H9 (cell line): ENCODE data around the gene DCHS1. TPM values are rescaled to one million over a fixed set of nuclear protein-coding genes. Genes with fewer than 3 reads are reported as not detected.

Experiments
- DNase-seq: peaks from one replicate; pipeline ENCODE4 v3.0.0-alpha.2; 2017
- H2AFZ ChIP-seq: one replicate; pipeline ENCODE4 v1.6.1; 2013; ENCODE audit warnings: mild to moderate bottlenecking, low read length, control low read depth, moderate library complexity
- H2AK5ac ChIP-seq: 2 replicates; pipeline ENCODE4 v1.6.1; 2013; ENCODE audit warnings: low read length, control low read depth, mixed read lengths; ENCODE audit not compliant: insufficient read length
- H2BK120ac ChIP-seq: one replicate; pipeline ENCODE4 v1.6.1; 2013; ENCODE audit warnings: low read depth, mild to moderate bottlenecking, low read length, control low read depth, inconsistent platforms; ENCODE audit not compliant: poor library complexity, severe bottlenecking
- H2BK12ac ChIP-seq: 2 replicates; pipeline ENCODE4 v1.6.1; 2013; ENCODE audit warnings: low read length, control low read depth, mixed read lengths, low read depth; ENCODE audit not compliant: insufficient read length
- H2BK15ac ChIP-seq: 2 replicates; pipeline ENCODE4 v1.6.1; 2013; ENCODE audit warnings: low read depth, low read length, control low read depth
- H2BK20ac ChIP-seq: one replicate; pipeline ENCODE4 v1.6.1; 2013; ENCODE audit warnings: low read depth, mild to moderate bottlenecking, low read length, control low read depth, inconsistent platforms; ENCODE audit not compliant: poor library complexity, severe bottlenecking
- H2BK5ac ChIP-seq: 2 replicates; pipeline ENCODE4 v1.6.1; 2013; ENCODE audit warnings: low read length, control low read depth, mixed read lengths; ENCODE audit not compliant: insufficient read length
- H3K14ac ChIP-seq: 2 replicates; pipeline ENCODE4 v1.6.1; 2013; ENCODE audit warnings: low read length, control low read depth; ENCODE audit not compliant: insufficient read depth
- H3K18ac ChIP-seq: 2 replicates; pipeline ENCODE4 v1.6.1; 2013; ENCODE audit warnings: low read depth, mild to moderate bottlenecking, mixed read lengths, low read length, control low read depth; ENCODE audit not compliant: insufficient read length
- H3K23ac ChIP-seq: 2 replicates; pipeline ENCODE4 v1.6.1; 2013; ENCODE audit warnings: low read length, control low read depth, mixed read lengths, low read depth; ENCODE audit not compliant: insufficient read length
- H3K23me2 ChIP-seq: 2 replicates; pipeline ENCODE4 v1.6.1; 2013; ENCODE audit warnings: low read depth, mild to moderate bottlenecking, mixed read lengths, low read length, control low read depth; ENCODE audit not compliant: insufficient read length, poor library complexity, severe bottlenecking
- H3K27ac ChIP-seq: 2 replicates; pipeline ENCODE4 v1.5.1; 2013; ENCODE audit warnings: low read length, control low read depth, mixed read lengths, low read depth; ENCODE audit not compliant: insufficient read length
- H3K27me3 ChIP-seq: 2 replicates; pipeline ENCODE4 v1.6.1; 2013; ENCODE audit warnings: low read length, control low read depth, inconsistent platforms; ENCODE audit not compliant: insufficient read depth
- H3K4ac ChIP-seq: 2 replicates; pipeline ENCODE4 v1.6.1; 2013; ENCODE audit warnings: low read depth, mild to moderate bottlenecking, control low read depth, inconsistent platforms, low read length, moderate library complexity
- H3K4me1 ChIP-seq: 2 replicates; pipeline ENCODE4 v1.6.1; 2013; ENCODE audit warnings: low read length, control low read depth, inconsistent platforms; ENCODE audit not compliant: insufficient read depth
- H3K4me2 ChIP-seq: 2 replicates; pipeline ENCODE4 v1.6.1; 2013; ENCODE audit warnings: low read length, control low read depth, mixed read lengths; ENCODE audit not compliant: insufficient read length, insufficient read depth
- H3K56ac ChIP-seq: 2 replicates; pipeline ENCODE4 v1.6.1; 2013; ENCODE audit warnings: low read depth, mild to moderate bottlenecking, mixed read lengths, low read length, control low read depth; ENCODE audit not compliant: insufficient read length
- H3K79me1 ChIP-seq: 2 replicates; pipeline ENCODE4 v1.6.1; 2013; ENCODE audit warnings: low read depth, mild to moderate bottlenecking, moderate library complexity, low read length, control low read depth, inconsistent platforms; ENCODE audit not compliant: insufficient read depth, poor library complexity, severe bottlenecking
- H3K79me2 ChIP-seq: 2 replicates; pipeline ENCODE4 v1.6.1; 2013; ENCODE audit warnings: low read length, control low read depth, inconsistent platforms; ENCODE audit not compliant: insufficient read depth
- H3K9ac ChIP-seq: 2 replicates; pipeline ENCODE4 v1.6.1; 2013; ENCODE audit warnings: low read length, control low read depth, mixed read lengths; ENCODE audit not compliant: insufficient read length; ENCODE audit errors: extremely low read depth
- H3K9me3 ChIP-seq: one replicate; pipeline ENCODE4 v1.6.1; 2013; ENCODE audit warnings: low read depth, low read length, inconsistent platforms; ENCODE audit not compliant: control insufficient read depth
- H3T11ph ChIP-seq: one replicate; pipeline ENCODE4 v1.6.1; 2013; ENCODE audit warnings: mild to moderate bottlenecking, low read length, control low read depth, inconsistent platforms
- H4K20me1 ChIP-seq: one replicate; pipeline ENCODE4 v1.6.1; 2013; ENCODE audit not compliant: control insufficient read depth, insufficient read length, insufficient read depth
- H4K5ac ChIP-seq: 2 replicates; pipeline ENCODE4 v1.6.1; 2013; ENCODE audit warnings: low read depth, mild to moderate bottlenecking, mixed read lengths, low read length, control low read depth; ENCODE audit not compliant: insufficient read length
- H4K8ac ChIP-seq: replicated peaks from 2 replicates; pipeline ENCODE4 v1.6.1; 2013; ENCODE audit warnings: low read length, control low read depth, mixed read lengths, low read depth; ENCODE audit not compliant: insufficient read length
- H4K91ac ChIP-seq: 2 replicates; pipeline ENCODE4 v1.6.1; 2013; ENCODE audit warnings: low read depth, mild to moderate bottlenecking, moderate library complexity, mixed read lengths, low read length, control low read depth; ENCODE audit not compliant: insufficient read length
- H3K27ac Mint-ChIP-seq, 3 experiments: 2 replicates in 2 of 3; 3 replicates in 1 of 3; pipeline ENCODE4 v1.8.0; 2020 to 2021; ENCODE audit warnings: mixed read lengths in 3 of 3, mild to moderate bottlenecking in 1 of 3, moderate library complexity in 1 of 3
- H3K27me3 Mint-ChIP-seq: 2 replicates; pipeline ENCODE4 v1.8.0; 2021; ENCODE audit warnings: low read depth, mild to moderate bottlenecking, moderate library complexity, mixed read lengths
- H3K36me3 Mint-ChIP-seq, 3 experiments: 2 replicates in 2 of 3; 3 replicates in 1 of 3; pipeline ENCODE4 v1.8.0; 2020 to 2021; ENCODE audit warnings: low read depth in 3 of 3, mixed read lengths in 3 of 3; ENCODE audit not compliant: insufficient read depth in 1 of 3
- H3K4me1 Mint-ChIP-seq, 2 experiments: 2 replicates each; pipeline ENCODE4 v1.8.0; 2020; ENCODE audit warnings: mixed read lengths in 2 of 2
- H3K4me3 Mint-ChIP-seq, 2 experiments: 2 replicates in 1 of 2; 3 replicates in 1 of 2; pipeline ENCODE4 v1.8.0; 2020 to 2021; ENCODE audit warnings: mild to moderate bottlenecking in 2 of 2, mixed read lengths in 2 of 2, moderate library complexity in 1 of 2
- H3K9me3 Mint-ChIP-seq, 2 experiments: 2 replicates in 1 of 2; 3 replicates in 1 of 2; pipeline ENCODE4 v1.8.0; 2020; ENCODE audit warnings: mild to moderate bottlenecking in 2 of 2, mixed read lengths in 2 of 2, moderate library complexity in 1 of 2
- WGBS: extraction: QIAGEN DNeasy Blood & Tissue Kit; methylation state at CpG from one replicate; pipeline ENCODE4 v1.1.7; 2013; ENCODE audit warnings: missing lambda C conversion rate, low lambda C conversion rate, mixed read lengths; ENCODE audit not compliant: insufficient read length; ENCODE audit errors: extremely low coverage; 5-methylcytosine and 5-hydroxymethylcytosine counted together
- total RNA-seq: library from RNA; stranded (reverse); gene quantifications from 2 replicates; pipeline ENCODE4 v1.2.1, GENCODE V29; 2021
- TF ChIP-seq, protein P1 (sequence below): fragments of 200-600 bp; sonication (generic); conservative IDR thresholded peaks from 3 replicates; pipeline ENCODE4 v1.8.0; 2021; ENCODE audit warnings: antibody characterized with exemption, mild to moderate bottlenecking

Gene DCHS1
- total RNA-seq, 1 experiment from 2014 or later, result 12.5 TPM

GRCh38 chr11:6572215-6572614, 83.4 kb downstream of the DCHS1 start:
- Histone ChIP-seq H3K27ac (no peak overlapping the region), H2BK20ac (no peak overlapping the region), H3K9me3 (no peaks in the 10 kb centered on the region), H2BK12ac (no peak overlapping the region), H3K79me1 (no peaks in the 10 kb centered on the region), H4K20me1 (no peaks in the 10 kb centered on the region), H3K4ac (no peak overlapping the region), H3K23me2 (no peaks in the 10 kb centered on the region), H3K23ac (no peak overlapping the region), H2BK120ac (no peak overlapping the region), H4K5ac (no peak overlapping the region), H2AK5ac (no peak overlapping the region), H3K18ac (no peak overlapping the region), H4K91ac (no peak overlapping the region), H3T11ph (no peak overlapping the region), H3K9ac (no peak overlapping the region), H3K56ac (no peak overlapping the region), H2AFZ (no peak overlapping the region), H2BK15ac (no peak overlapping the region), H3K27me3 (no peaks in the 10 kb centered on the region), H3K4me1 (peaks cover 4% of the 10 kb centered on the region; the same call in 1 of the 2 replicates), H2BK5ac (no peak overlapping the region), H4K8ac (no peak overlapping the region), H3K4me2 (no peak overlapping the region), H3K79me2 (no peaks in the 10 kb centered on the region), H3K14ac (no peak overlapping the region)
- Mint-ChIP-seq H3K4me1 (peaks cover 8 to 11% of the 10 kb centered on the region in 2 experiments), H3K27me3 (no peaks in the 10 kb centered on the region), H3K27ac (no peak overlapping the region), H3K36me3 (no peaks in the 10 kb centered on the region; a peak in 1 of 7 replicates), H3K4me3 (no peak overlapping the region), H3K9me3 (no peaks in the 10 kb centered on the region; a peak in 2 of 5 replicates)
- WGBS, result no CpG with 5 or more reads among the region's 2 CpGs
- TF ChIP-seq, protein P1, sequence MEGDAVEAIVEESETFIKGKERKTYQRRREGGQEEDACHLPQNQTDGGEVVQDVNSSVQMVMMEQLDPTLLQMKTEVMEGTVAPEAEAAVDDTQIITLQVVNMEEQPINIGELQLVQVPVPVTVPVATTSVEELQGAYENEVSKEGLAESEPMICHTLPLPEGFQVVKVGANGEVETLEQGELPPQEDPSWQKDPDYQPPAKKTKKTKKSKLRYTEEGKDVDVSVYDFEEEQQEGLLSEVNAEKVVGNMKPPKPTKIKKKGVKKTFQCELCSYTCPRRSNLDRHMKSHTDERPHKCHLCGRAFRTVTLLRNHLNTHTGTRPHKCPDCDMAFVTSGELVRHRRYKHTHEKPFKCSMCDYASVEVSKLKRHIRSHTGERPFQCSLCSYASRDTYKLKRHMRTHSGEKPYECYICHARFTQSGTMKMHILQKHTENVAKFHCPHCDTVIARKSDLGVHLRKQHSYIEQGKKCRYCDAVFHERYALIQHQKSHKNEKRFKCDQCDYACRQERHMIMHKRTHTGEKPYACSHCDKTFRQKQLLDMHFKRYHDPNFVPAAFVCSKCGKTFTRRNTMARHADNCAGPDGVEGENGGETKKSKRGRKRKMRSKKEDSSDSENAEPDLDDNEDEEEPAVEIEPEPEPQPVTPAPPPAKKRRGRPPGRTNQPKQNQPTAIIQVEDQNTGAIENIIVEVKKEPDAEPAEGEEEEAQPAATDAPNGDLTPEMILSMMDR, result no peak
- no peak for DNase-seq
